Activated T-cell treated with anti-CD3 and anti-CD28 coated beads for 4 hours (primary cell): ENCODE results near the gene CAMK1.
A peak's percentile ranks its signal among the peaks of the same experiment; 100 is the strongest.
"Not testable (repeated sequence)": the region's sequence is repeated elsewhere in the genome, so short reads cannot be mapped to it uniquely, and the experiment has no call there.

ENCODE experiments used
- DNase-seq: peaks from one replicate; pipeline ENCODE4 v3.0.0-alpha.2; 2020

The CAMK1 gene

GRCh38 chr3:9792405-9793160, 22.8 kb upstream of the CAMK1 start, which contains the start of the genes ARPC4 and TADA3:
ARPC4 (plus strand) TSS chr3:9793082; CDS start chr3:9793122, 40 bp downstream.
TADA3 (minus strand) TSS chr3:9792473; CDS start chr3:9791466, 1,007 bp downstream.
- DNase-seq = peak; percentile 94

GRCh38 chr3:9791790-9792404, 22.1 kb upstream of the CAMK1 start:
- no peak for DNase-seq

GRCh38 chr3:9791127-9791526, 21.4 kb upstream of the CAMK1 start:
- no peak for DNase-seq

DNA sequence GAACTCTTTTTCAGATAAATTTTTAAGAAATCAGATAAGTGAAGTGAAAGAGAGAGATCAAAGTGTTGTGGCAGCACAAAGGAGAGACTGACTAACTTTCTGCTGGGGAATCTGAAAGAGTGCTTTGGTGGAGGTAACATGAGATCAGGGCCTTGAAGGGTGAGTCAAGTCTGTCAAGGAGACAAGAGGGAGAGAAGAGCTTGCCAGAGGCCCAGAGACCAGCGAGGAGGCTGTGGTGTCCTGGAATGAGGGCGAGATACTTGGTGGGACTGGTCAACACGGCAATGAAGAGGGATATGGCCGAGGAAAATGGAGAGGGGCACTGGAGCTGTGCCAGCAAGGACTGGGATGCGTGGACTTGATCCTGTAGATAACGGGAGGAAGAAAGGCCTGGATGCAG, 18.0 kb upstream of the CAMK1 start:
- no peak for DNase-seq

- no peak for DNase-seq
Measured at GRCh38 chr3:9786825-9787669, 17.3 kb upstream of the CAMK1 start.

DNA sequence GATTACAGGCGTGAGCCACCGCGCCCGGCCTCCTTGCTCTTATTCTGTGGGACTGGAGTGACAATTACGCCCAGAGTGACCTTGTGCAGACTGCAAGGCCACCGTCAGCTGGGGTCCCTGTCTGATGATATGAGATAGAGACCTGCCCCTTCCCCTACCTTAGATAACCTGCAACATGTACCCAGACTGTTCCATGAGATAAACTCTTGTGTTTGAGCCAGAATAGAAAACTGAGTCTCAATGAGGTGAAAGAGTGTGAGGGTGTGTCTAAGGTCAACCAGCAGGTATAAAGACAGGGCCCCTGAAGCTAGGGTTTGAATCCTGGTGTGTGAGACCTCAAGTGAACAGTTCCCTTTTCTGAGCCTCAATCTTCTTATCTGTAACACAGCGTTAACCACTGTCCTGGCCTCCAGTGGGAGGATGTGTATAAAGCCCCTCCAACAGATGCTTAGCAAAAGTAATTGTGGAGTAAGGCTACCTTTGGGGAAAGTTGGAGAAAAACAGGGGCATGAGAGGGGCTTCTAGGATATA, 16.5 kb upstream of the CAMK1 start:
- DNase-seq = no peak

GRCh38 chr3:9785602-9786001, 15.9 kb upstream of the CAMK1 start:
- DNase-seq = no peak

DNA sequence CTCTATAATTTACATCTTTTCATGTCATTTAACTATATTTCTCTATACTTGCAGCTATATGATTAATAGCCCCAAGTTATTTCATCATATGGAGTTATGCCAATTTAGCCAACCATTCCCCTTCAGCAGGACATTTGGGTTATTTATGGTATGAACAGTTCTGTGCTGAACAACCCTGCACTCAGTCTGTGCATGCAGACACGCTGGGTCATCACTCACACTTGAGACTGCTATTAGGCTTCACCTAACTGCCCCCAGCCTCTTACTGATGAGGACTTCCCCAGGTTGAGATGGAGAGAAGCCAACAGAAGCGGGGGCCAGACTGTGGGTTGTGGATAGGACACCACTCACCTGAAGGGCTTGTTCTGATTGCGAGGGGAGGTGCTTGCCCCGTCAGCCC, 15.2 kb upstream of the CAMK1 start:
- no peak for DNase-seq

GRCh38 chr3:9783954-9784353, 14.2 kb upstream of the CAMK1 start:
- DNase-seq = no peak

GRCh38 chr3:9782770-9783169, 13.0 kb upstream of the CAMK1 start:
- no peak for DNase-seq

GRCh38 chr3:9781978-9782603, 12.3 kb upstream of the CAMK1 start:
- no peak for DNase-seq

DNA sequence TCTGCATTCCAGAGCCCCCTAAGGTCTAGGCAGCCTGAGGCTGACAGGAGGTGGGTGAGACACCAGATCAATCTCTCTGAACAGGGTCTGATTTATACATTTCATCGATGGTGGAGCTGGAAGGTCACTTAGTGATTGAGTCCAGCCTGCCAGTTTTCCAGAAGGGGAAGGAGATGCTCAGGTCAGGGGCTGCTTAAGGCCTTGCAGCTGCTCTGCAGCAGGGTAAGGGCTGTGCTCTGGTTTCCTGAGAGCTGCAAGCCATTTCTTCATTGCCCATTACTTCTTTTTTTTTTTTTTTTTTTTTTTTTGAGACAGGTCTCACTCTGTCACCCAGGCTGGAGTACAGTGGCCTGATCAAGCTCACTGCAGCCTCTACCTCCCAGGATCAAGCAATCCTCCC, 11.8 kb upstream of the CAMK1 start:
- DNase-seq = no peak

DNA sequence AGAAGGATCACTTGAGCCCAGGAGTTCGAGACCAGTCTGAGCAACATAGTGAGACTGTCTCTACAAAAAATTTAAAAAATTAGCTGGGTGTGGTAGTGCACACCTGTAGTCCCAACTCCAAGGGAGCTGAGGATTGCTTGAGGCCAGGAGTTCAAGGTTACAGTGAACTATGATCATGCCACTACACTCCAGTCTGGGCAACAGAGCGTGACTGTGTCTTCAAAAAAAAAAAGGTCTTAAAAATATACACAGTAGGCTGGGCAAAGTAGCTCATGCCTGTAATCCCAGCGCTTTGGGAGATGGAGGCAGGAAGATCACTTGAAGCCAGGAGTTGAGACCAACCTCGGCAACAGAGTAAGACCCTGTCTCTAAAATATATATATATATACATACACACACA, 11.2 kb upstream of the CAMK1 start:
- DNase-seq = no peak

DNA sequence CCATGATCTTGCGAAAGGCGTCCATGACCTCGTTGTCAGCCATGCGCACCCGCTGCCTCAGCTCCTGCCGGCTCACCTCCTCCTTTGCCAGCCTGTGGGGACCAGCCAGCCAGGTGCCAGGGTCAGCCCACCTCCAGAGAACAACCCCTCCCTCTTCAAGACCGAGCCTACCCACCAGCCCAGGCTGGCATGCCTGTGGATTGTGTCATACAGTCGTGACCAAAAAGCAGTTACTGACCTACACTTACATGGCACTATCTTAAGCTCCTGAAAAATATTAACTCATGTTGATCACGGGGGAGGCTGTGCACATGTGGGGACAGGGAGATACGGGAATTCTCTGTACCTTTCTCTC, 10.7 kb upstream of the CAMK1 start:
- no peak for DNase-seq

- DNase-seq = no peak
Measured at GRCh38 chr3:9779721-9780457, 10.1 kb upstream of the CAMK1 start.

DNA sequence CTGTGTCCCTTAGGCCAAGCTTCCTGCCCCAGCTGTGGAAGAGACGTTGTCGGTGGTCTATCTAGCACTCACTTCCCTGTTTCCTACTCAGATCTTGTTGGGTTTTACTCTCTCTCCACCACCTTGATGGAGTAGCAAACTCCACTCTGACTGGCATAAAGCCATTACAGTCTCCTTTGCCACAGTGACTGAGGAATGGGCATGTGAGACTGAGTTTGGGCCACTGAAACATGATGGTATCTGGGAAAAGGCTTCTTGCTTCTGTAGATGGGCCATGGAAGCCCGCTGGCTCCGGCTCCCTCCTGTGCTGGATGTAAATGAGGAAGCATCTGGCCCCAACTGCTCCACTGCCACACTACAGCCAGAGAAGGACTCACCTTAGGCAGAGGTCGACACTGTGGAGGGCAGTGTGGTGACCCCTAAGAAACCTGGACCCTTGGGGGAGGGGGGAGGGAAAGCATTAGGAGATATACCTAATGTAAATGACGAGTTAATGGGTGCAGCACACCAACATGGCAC, 9.4 kb upstream of the CAMK1 start:
- no peak for DNase-seq

DNA sequence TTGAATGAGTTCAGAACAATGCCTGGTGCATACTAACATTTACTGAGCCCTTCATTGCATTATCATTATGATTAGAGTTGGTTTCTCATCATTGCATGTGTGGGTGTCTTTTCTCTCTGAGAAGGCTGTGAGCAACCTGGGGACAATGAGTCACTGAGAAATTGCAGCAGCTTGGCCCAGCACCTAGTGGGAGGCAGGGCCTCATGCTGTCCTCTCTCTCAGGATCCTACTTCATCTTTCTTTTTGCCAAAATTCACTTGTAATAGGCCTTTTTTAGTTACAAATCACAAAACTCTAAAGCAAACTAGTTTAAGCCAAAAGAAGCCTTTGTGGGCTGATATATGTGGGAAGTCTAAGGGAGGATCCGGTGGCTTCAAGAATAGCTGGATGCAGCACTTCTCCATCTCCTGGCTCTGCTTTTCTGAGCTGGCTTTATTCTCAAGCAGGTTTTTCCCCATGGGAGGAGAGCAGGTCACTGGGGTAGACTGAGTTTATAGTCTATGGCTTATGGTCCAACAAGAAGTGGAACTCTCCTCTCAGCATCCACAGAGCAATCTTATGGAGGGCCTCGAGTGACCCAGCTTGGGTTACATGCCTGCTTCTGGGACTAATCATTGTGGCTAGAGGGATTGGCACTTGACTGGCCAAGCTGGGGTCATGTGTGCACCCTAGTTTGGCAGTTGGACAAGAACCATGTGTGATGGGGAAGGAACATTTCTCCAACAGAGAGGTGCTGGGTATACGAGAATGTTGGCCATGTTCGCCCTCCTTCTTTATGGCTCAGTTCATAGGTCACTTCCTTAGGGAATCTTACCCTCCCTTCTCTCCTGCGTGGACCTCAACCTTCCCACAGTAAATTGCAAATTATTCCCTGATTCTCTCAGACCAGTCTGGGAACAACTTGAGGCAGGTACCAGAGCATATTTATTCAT, 8.7 kb upstream of the CAMK1 start:
- DNase-seq = peak; percentile 32

DNA sequence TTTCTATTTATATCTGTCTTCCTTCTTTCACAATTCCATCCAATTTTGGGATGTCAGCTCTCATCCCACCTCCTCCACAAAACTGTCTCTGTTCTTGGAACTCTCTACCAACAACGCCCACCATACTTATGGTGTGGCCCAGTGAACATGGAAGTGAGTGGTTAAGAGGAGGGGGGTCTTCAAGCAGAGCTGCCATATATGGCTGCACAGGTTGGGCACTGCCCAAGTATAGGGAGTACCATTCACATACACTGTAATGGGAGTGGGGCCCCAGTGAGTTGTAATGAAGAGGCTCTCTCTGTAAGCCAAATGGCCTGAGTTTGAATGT, 7.9 kb upstream of the CAMK1 start:
- no peak for DNase-seq

GRCh38 chr3:9776896-9777693, 7.3 kb upstream of the CAMK1 start:
- DNase-seq = no peak

- DNase-seq = not testable (repeated sequence)
Measured at GRCh38 chr3:9771007-9771406, 1.3 kb upstream of the CAMK1 start.
